ENCODE measurements around the gene HOXB13.
"Not testable (repeated sequence)": the region's sequence is repeated elsewhere in the genome, so short reads cannot be mapped to it uniquely, and the experiment has no call there.

The HOXB13 gene

GRCh38 chr17:48726916-48727286 is 1.6 kb downstream of the HOXB13 start:
- DNase-seq (ENCODE audit: low read depth in 1 of 2, low spot score in 1 of 2): no peak

DNA sequence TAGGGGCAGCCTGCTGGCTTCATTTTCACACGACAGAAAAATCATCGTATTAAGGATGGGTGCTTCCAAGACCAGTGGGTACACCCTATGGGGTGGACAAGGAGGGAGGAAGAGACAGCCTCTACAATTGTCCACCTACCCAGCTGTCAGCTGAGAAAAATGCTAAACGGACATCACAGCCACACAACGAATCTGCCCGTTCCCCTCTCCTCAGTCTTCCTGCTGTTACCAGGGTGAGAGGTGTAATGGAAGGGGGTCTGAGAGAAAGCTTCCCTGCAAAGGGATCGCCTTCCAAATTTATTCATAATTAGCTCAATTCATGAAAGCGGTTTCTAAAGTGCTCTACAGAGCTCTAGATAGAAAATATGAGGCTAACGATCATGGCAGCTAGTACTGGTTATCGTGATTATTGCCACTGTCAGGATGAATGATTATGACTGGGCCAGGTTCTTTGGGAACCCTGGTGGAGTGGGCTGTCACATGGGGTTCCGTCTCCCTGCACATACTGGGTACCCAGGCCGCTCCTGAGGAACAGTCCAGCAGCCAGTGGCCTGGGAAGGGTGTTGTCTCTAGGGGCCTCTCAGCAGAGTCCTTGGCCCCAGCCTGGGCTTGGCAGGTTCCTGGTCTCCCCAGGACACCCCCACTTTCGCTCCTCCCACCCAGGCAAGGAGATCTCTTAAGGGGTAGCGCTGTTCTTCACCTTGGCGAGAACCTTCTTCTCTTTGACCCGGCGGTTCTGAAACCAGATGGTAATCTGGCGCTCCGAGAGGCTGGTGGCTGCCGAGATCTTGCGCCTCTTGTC is 2.2 kb downstream of the HOXB13 start:
- DNase-seq (ENCODE audit: low read depth in 1 of 2, low spot score in 1 of 2): no peak

GRCh38 chr17:48725288-48726064 is 3.1 kb downstream of the HOXB13 start:
- DNase-seq (ENCODE audit: low read depth in 1 of 2, low spot score in 1 of 2): no peak

GRCh38 chr17:48725004-48725287 is 3.6 kb downstream of the HOXB13 start:
- no peak for DNase-seq (ENCODE audit: low read depth in 1 of 2, low spot score in 1 of 2)

DNA sequence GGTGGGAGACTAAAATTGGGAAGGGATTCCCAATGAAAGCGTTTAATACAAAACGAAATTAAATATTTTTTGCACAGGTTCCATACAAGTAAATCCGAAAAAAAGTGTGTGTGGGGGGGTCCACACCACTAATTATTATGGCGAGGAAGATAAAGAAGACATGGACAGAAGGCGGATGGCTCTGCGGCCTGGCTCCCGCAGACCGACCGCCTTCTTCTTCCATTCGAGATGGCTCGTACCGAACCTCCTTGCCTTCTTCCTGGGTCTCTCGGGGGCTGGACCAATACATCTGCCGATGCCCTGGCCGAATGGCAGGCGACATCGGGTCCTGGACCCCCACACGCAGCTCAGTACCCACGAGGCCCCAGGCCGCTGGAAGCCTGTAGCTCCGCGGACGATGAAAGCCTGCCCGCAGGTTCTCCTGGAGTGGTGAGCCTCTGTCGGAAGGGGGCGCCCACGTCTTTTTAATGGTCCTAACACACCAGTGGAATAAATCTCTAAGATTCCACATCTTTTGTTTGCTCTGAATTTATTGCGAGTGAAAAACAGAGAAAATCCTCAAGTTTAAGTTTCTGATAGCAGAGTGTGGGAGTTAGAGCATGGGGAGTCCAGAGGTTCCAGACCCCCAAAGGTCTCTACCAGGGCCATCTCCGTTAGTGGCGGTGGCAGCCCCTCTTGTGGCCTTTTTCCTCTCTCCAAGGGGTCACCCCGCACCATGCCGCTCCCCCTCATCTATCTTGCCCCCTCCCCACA is 4.1 kb downstream of the HOXB13 start:
- peak; percentile 21 to 66 for DNase-seq (ENCODE audit: low read depth in 1 of 2, low spot score in 1 of 2)

DNA sequence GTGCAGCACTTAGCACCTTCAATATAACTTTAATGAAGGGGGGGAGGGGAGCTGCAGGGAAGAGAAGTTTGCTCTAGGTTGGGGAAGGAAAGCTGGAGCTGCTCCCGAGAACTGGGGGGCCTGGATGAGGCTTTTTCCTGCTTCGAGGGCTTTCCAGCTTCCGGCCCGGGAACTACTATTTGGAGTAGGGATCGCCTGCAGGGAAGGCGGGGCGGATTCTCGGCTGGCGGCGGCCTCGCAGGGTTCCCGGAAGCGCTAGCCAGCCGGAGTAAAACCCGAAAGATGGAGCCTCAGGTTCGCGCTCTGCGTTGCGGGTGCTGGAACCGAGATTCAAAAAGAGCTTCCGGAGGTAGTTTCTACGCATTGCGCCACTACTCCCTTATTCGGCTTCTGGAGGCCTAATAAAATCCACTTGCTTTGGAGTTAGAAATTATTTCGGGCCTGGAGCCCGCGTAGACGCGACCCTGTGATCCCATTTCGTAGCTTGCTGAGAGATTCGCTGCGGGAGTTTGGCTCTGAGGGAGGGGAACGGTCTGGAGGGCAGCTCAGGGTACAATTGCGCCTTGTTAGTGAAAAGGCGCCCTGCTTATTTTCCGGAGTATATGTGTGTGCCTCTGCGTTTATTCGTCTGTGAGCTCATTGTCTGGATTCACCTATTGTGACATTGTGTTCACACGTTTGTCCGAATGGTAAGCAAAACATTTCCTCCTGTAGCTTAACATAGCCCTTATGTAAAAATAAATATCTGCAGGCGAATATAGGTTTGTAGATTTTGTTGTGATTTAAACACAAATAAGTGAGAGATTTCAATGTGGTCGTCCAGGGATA is 4.9 kb downstream of the HOXB13 start:
- DNase-seq (ENCODE audit: low read depth in 1 of 2, low spot score in 1 of 2): no peak

DNA sequence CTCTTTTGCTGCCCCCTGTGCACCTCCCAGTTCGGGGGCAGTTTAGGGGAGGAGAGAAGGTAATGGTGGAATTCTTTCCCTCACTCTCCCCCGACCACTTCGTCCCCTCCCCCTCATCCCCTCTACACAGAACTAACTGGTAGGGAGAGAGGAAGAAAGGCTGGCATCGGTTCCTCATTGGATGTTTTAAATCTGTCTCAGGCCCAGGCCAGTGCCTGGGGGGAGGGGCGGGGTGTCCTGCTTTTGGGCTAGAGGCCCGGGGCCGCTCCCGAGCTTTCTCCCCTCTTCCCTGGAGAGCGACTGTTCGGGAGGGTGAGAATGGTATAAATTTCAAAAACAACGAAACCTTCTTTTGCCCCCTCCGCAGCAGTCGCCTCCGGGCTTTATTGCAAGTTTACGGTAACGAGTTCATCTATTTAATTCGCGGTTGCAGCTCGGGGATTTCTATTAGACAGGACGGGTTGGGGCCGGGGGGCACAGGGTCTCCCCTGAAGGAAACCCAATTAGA is 5.6 kb downstream of the HOXB13 start, which contains the start of gene PRAC2:
TSS of gene PRAC2 (plus strand) at position 271 of the 508 bp plus-strand sequence. CDS start 1,226 bp downstream, outside the sequence.
- DNase-seq (ENCODE audit: low read depth in 1 of 2, low spot score in 1 of 2): no peak

DNA sequence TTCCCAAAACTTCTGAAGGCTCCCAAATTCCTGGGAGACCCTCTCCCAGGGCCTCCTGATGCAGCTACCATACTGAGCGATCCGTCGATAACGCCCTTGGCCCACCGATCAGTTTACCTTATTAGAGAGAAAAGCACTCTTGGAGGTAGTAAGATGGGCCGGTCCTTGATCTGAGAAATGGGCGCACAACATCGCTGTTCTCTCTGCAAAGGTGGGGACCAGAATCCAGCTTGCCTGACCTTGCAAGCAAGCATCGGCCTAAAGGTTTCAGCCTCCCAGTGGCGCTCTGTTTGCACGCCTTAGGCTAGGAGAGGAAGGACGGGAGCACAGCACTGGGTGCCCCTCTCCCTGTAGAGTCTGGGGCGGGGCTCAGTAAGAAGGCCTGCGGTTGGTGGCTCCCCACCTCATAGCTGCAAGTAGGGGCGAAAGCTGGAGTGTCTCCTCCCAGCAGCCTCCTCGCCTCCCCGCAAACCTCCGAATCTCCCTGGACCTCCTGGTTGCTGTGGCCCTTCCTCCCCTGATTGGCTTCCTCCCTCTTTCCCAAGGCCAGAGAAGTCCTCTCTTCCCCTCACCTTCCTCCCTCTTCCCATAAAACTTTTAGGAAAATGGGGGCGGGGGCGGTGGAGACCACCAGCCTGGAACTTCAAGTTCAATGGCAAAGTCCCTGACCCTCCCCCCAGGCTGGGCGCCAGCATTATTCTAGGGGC is 6.2 kb downstream of the HOXB13 start, which contains the start of gene PRAC1:
TSS of gene PRAC1 (minus strand) at position 318 of the 707 bp plus-strand sequence. CDS start at position 192, 126 bp downstream.
- no peak for DNase-seq (ENCODE audit: low read depth in 1 of 2, low spot score in 1 of 2)

GRCh38 chr17:48721009-48721402 is 7.5 kb downstream of the HOXB13 start:
- DNase-seq (ENCODE audit: low read depth in 1 of 2, low spot score in 1 of 2): no peak

DNA sequence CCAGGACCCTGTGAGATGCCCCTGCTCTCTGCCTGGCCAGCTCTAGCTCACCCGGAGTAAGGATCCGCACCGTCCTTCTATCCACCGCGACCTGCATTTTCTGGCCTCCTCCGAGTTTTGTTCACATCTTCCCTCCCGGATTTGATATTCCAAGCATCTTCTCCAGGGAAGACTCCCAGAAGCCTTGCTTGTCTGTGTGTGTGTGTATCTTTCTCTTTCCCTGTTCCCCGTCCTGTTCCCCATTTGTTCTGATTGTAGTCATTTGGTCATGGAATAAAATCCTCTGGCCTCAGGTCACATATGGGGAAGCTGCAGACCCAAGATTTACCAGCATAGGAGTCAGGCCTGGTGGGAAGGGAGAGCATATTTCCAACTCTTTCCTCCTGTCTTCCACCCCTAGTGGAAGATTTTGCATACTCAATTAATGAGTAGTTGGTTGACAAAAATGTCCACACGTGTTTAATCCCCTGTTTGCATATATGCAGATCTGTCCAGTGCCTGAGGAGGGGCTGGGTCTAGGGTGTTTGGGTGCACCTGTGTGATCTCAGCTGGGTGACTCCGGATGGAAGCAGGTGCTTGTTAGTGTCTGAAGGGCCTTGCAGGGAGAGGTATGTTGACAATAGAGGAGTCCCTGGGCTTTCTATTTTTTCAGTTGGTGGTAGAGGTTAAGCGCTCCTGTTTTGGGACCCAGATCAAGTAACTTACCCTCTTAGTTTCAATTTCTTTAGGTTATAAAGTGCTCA is 8.1 kb downstream of the HOXB13 start:
- no peak for DNase-seq (ENCODE audit: low read depth in 1 of 2, low spot score in 1 of 2)

DNA sequence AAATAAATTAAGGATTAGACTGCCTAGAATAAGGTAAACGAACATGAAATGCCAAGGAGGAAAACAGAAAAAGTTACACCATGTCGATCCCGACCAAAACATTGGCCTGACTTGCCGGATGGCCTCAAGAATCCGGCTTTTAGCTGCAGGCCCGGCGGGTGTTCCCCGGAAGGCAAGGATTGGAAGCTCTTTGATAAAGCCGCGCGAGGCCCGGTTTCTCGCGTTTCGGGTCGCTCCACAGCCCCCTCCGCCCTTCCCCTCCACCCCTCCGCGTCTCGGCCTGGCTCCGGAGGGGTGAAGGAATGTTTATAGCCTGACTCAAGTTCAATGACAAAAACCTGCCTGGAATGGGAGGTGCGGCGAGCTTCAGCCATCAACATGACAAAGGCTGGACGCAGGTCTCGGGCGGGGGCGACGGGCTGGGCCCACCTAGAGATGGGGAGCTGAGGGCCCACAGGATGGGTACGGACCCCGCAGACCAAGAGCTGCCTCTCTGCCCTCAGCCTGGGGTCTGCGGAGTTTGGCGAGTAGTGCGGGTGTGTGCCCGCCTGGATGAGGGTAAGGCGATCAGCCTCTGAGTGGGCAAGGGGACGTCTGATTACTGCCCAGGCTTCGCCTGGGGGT is 8.8 kb downstream of the HOXB13 start:
- DNase-seq (ENCODE audit: low read depth in 1 of 2, low spot score in 1 of 2): no peak

GRCh38 chr17:48718761-48719641 is 9.5 kb downstream of the HOXB13 start:
- DNase-seq (ENCODE audit: low read depth in 1 of 2, low spot score in 1 of 2): no peak

DNA sequence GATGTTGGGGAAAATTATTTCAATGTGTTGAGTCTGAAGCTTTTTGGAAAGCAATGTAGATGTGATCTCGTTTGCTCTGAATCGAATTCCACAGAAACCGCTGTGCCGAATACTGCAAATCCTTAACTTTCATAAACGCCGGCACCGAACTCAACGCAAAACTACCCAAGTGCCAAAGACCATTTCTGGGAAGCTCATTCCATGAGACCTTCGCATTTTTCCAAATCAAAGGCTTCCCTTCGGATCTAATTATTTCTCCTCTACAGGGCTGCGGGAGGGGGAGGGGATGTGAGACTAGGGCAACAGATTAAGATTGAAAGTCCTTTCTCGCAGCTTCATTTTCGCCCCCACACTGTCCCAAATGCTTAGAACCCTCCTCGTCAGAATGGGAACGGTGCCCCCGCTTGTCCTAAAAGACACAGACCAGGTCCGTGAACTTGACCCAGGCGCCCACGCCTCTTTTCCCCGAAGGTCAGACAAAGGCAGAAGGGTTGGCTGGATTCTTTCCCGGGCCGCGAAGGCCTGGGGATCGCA is 10.3 kb downstream of the HOXB13 start:
- DNase-seq (ENCODE audit: low read depth in 1 of 2, low spot score in 1 of 2): no peak

- no peak for DNase-seq (ENCODE audit: low read depth in 1 of 2, low spot score in 1 of 2)
These were observed 11.0 kb downstream of the HOXB13 start for GRCh38 chr17:48717367-48718226.

- DNase-seq (ENCODE audit: low read depth in 1 of 2, low spot score in 1 of 2): not testable (repeated sequence)
These were observed 12.0 kb downstream of the HOXB13 start for GRCh38 chr17:48716549-48716948.

GRCh38 chr17:48715496-48716399 is 12.8 kb downstream of the HOXB13 start:
- no peak for DNase-seq (ENCODE audit: low read depth in 1 of 2, low spot score in 1 of 2)

Data from stimulated activated CD4-positive, alpha-beta T cell treated with anti-CD3 and anti-CD28 coated beads, Interleukin-15, amount 100 ng/mL, for 1 hour (primary cell).